KG1 (cell line): ENCODE data around the gene THSD4.

Experiments
- DNase-seq: peaks from one replicate; lab custom pipeline; 2025; lab: John Stamatoyannopoulos, UW

THSD4 gene

DNA sequence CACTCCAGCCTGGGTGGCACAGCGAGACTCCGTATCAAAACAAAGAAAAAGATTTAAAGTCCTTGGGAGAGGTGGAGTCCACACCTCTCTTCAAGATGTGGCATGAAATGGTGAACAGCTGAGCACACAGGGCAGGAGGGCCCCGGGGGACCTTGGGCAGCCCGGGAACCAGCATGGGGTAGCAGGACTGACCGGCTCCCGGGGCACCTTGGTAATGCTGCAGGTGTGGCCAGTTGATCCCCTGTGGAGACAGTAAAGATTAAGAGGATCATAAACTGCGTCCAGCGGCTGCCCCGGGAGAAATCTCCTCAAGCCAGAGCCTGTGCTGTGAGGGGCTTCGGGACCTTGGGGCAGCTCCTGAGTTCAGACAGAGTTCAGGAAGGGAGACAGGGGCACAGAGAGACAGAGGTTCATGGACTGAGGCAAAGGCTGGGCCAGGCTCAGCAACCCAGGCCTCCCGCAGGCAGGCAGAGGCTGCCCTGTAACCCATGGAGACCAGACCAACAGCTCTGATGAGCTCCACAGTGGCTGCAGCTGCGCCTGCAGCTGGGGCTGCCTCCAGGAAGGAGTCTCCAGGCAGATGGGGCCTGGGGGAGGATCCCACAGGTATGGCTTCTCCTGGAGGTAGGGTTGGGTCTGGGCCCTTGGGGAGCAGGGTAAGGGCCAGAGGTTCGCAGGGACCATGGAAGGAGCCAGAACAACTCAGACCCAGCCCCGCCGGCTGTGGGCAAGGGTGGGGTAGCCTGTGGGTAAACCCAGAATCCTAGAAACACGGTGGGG lies 695.2 kb downstream of the THSD4 start, which contains the start of gene NR2E3:
TSS of gene NR2E3 (plus strand) at position 299 of the 780 bp plus-strand sequence. CDS start at position 489, 190 bp downstream.
- DNase-seq = no peak

DNA sequence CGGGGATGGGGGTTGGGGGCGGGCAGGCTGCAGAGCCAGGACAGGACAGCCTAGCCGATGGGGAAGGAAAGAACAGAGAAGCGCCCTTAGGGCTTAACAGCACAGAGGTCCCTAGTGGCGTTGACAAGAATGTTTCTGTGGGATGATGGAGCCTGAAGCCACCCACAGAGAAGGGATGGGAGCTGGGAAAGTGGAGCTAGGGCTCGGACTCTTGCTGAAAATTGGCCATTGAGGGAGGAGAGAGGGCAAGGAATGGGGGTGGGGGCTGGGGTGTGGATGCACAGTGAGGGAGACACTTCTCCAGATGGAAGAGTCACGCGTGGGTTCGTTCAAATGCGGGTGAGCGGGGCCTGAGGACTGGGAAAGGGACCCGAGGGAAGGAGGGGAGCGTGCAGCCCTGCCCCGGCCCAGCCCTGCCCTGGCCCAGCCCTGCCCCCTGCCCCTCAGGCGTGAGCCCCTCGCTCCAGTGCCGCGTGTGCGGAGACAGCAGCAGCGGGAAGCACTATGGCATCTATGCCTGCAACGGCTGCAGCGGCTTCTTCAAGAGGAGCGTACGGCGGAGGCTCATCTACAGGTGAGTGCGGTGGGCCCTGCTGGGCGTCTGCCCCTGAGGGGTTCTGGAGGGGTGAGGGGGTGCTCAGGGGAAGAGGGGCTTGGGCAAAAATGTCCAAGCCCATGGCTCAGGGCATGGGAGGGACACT lies 695.9 kb downstream of the THSD4 start:
- no peak for DNase-seq

DNA sequence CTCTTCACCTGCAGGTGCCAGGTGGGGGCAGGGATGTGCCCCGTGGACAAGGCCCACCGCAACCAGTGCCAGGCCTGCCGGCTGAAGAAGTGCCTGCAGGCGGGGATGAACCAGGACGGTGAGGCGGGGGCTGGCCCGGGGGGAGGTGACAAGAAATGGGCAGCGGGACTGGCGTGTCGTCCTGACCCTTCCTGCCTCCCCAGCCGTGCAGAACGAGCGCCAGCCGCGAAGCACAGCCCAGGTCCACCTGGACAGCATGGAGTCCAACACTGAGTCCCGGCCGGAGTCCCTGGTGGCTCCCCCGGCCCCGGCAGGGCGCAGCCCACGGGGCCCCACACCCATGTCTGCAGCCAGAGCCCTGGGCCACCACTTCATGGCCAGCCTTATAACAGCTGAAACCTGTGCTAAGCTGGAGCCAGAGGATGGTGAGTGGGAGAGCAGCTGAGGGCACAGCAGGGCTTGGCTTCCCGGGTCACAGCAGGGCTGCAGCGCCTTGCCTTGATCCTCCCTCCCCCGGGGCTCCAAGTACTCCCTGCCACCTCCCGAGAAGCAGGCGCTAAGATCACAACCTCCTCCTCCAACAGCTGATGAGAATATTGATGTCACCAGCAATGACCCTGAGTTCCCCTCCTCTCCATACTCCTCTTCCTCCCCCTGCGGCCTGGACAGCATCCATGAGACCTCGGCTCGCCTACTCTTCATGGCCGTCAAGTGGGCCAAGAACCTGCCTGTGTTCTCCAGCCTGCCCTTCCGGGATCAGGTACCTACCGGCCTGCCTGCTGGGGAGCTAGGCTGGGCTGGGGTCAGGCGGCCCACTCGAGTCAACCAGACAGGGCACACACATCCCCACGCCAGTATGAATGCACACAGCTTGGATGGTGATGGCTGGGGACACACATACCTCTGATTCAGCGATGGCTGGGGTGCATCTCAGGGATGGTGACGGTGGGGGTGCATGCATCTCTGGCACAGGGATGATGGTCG lies 696.8 kb downstream of the THSD4 start:
- no peak for DNase-seq

DNA sequence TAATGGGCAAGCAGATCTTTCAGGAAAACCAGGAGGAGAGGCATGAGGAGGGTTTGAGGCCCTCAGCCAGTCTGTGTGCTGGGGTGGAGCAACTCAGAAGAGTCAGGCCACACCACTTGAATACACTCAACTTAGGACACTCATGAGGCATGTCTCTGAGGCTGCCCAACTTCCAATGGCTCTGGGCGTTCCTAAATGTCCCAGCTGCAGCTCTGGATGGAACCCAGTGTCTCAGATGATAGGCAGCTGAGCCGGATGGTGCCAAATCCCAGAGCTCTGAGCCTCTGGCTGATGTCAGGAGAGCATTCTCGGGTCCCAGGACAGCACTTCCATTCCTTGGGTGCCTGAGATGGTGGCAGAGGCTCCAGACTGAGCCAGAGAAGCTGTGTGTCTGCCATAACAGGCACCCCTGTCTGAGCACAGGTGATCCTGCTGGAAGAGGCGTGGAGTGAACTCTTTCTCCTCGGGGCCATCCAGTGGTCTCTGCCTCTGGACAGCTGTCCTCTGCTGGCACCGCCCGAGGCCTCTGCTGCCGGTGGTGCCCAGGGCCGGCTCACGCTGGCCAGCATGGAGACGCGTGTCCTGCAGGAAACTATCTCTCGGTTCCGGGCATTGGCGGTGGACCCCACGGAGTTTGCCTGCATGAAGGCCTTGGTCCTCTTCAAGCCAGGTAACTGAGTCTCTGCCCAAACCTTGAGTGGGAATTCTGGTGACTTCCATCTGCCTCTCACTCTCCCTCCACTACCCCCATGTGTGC lies 697.9 kb downstream of the THSD4 start:
- no peak for DNase-seq

DNA sequence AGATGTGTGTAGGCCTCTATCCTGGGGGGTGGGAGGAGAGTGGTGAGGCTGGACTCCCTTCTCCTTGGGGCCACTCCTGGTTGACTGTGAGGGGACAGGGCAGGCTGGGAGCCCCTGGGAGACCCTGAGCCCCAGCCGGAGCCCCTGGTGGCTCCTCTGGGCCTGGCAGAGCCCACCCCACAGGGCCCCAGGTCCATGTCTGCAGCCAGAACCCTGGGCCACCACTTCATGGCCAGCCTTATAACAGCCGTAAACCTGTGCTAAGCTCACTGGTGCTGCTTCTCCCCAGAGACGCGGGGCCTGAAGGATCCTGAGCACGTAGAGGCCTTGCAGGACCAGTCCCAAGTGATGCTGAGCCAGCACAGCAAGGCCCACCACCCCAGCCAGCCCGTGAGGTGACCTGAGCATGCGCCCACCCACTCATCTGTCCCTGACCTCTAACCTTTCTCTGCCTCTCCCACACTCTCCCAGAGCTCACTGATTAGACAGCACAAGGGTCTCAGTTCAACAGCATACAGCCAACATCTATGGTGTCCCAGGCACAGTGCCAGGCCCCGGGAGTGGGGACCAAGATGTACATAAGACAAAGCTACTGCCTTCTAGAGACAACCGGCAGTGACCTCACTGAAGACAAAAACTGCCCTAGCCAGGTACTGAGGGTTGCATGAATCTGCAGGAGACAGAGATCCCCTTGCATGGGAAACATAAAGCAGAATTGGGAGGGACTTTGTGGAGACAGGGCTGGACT lies 698.6 kb downstream of the THSD4 start:
- no peak for DNase-seq

DNA sequence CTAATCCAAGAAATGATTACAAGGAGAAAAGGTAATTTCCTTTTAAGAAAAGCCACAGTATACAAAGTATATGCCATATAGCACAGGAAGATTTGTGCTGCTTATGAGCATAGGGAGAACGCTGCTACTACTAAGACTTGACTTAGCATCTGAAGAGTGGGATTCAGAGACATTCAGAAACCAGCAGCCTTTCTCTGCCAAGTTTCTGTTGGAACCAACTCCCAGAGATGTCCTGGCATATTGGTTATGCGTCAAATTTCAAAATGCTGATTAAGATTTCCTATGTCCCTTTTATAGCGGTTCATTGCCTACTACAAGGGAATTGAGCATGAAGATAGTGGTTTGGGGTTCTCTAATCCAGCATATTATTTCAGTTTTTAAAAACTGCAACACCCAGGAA lies 700.0 kb downstream of the THSD4 start:
- DNase-seq = no peak

DNA sequence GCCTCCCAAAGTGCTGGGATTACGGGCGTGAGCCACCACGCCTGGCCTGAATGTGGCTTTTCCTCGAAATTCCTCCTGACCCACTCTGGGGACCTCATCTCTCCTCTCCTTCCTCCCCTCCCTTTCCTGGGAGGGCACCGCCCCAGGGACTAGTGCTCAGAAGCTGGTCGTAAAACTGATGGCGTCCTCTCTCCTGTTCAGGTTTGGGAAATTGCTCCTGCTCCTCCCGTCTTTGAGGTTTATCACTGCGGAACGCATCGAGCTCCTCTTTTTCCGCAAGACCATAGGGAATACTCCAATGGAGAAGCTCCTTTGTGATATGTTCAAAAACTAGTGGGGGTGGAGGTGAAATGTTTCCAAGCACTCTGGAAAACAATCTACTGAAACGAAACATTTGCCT lies 702.1 kb downstream of the THSD4 start:
- DNase-seq = no peak

DNA sequence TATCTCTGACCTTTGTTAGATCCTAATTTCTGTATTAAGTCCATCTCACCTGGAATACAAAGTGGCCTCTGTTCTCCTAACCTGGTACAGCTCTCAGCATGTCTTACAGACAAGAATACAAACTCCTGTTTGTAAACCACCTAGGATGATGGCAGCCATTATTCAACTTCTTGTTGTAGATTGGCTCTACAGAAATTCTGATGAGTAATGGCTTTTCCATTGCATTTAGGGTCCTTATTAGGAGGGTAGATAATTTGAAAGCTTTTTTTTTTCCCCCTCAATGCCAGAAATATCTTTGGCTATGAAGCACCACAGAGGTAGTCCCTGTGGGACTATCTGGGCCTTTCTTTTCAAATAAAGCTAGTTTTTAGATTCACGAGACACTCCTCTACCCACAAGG lies 704.9 kb downstream of the THSD4 start:
- DNase-seq = no peak

DNA sequence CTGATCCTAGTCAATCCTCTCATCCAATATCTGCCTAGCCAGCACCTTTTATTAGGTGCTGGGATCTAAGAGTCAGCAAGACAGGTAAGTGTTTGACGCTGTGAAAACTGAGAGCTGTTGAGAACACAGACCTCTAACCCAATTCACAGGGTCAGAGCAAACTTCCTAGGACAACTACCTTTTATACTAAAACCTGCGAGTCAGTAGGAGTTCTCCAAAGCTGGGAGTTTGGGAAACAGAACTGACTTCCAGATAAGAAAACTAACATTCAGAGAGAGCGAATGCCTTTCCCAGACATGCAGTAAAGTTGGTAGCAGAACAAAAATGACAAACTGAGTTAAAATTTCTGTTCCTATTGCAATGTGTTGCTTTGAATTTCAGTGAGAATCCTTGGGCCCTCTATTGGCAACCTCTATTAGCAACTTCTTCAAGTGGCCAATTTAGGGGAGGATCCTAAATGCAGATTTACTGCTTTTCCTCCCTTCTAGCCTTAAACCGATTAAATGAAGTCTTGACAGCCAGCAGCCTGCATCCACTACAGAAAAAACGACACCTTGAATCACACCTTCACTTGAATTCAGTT lies 706.4 kb downstream of the THSD4 start:
- DNase-seq = no peak

DNA sequence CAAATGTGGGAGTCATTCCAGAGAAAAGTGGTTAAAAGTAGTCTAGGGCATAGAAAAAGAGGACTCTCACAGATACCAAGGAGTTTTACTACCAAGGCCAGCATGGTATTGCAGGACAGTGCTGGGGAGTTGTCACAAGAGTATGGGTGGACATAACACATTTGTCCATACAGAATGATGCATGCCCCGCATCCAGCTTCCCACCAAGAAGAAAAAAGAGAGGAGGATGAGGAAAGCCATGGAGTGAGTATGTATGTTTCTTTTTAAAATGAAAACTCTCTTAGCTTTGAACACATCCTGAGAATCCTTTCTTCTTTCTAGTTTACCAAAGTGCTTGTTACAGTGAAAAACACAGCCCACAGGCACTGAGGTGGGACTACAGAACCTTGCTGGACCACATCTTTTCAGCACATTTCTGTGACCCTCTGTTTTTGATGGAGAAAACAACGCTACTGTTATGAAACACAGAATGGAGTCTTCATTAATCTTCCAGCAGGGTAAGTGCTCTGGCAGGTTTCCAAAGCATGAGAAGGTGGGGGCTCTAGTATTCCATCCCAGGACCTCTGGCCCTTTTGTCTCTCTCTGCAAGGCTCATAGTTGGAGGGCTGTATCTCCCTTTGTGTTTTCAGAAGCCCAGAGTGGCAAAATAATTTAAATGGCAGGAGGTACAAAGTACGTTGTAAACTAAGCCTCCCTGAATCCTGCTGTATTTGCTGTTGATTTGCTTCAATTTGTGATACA lies 707.8 kb downstream of the THSD4 start:
- DNase-seq = no peak

DNA sequence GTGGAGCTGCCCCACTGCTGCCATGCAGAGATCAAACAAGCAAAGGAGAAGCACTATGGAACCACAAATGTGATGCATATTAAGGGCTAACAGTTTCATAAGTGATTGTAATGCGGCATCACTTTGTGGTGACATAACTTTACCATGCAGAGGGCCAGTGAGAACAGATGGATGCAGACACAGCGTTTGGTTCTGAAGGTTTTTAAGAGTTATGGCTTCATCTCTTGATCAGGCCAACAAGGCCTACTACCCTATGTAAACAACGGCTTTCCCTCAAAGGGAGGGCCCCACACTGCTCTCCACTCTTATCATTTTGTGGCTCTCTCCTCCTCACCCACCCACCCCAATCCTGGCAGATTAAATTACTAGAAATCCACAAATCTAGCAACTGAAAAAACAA lies 708.5 kb downstream of the THSD4 start:
- DNase-seq = no peak

DNA sequence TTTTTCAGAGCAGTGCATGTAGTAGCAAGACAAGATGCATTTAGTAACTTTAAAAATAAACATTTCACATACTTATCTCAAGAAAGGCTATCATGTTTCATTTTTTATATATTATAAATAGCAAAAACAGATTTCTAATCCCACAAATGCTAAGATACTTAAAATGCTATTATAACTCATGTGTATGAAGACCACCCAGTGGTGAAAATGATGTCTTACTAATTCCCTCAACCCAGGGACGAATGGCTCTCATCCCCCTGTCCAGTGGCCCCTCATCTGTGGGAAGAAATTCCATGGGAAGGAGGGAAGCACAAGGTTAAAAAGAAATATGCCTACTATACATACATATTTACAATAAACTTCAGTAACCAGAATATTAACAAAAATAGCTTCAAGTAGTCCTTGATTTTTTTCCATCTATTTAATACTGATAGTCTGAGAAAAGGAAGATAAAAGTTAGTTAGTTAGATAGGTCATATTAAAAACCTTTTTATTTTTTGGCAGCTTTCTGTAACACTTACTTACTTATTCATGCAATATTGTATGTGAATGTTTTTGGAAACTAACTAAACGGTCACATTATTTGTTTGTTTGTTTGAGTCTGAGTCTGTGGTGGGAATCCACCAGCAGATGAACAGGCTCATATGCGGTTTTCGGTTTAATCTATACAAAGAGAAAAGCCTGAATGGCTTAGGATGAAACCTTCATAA lies 709.9 kb downstream of the THSD4 start:
- no peak for DNase-seq

DNA sequence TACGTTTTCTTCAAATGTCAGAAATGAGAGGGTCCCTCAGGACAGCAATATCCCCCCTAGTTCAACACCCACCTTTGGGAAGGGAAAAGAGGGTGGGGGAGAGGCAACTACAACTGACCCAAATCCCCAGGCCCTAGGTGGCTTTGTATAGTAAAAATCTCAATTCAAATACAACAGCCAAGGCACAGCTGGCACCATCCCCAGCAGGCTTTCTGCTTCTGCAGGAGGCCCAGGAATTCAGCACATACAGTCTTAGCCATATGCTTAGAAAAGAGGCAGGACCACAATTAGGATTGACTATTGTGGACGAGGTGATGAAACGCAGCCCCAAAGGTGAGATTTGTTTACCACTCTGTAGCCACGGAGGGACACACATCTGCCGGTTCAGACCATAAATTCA lies 710.9 kb downstream of the THSD4 start:
- DNase-seq = no peak

DNA sequence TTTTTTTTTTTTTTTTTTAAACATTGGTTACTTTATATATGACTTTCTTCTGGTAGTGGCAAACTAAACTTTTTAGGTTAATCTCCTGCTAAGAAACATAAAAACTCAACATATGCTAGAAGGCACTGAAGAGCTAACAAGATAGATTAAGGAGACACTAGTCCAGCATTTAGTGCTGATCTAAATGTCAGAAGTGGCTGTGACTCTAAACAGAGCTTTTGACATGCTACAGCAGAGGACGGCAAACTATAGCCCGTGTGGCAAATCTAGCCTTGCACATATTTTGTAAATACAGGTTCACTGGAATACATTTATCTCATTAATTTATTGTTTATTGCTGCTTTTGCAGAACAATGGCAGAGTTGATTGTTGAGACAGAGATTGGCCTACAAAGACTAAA lies 715.7 kb downstream of the THSD4 start:
- no peak for DNase-seq
